ENCODE data around the gene STX2.

- TF ChIP-seq CTCF (conservative IDR thresholded peaks at IDR 0.05; ENCODE audit: low read length) (no peak), EZH2phosphoT487 (IDR thresholded peaks at IDR 0.05; ENCODE audit: borderline replicate concordance, low read depth, low read length) (no peak)
These were observed 55.8 kb downstream of the STX2 start for GRCh38 chr12:130783110-130783715.

All from OCI-LY7 (cell line).